ENCODE measurements around the gene ADAMTS19.

Gene ADAMTS19

DNA sequence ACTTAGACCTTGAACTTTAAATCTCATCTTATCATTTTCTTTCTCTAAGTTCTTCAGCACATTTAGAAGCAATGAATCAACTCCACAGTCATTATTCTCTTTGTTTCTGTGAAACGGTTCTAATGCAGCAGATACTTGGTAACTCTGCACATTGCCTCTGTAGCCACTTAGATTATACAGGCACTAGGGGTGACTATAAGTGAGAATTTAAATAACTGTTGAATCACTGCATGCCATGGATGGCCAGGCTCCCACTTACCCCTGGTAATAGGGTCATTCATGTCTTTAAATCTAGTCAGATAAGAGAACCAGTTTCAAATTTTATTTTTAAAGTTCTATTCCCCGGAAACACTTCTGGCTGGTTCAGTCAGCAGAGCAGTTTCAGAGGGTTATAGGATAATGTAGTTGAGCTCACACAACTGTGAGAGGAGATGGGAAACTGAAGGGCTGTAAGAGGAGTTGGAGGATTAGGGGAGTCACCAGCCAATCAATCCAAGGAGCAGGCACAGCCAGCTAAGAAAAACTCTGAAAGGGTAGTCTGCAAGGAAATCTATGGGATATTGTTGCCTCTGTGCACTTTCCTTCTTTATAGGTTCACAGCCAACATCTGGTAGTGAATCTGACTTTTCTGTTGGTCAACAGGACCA, 283.6 kb downstream of the ADAMTS19 start:
- DNase-seq (ENCODE audit: low read depth) = no peak
- H3K4me3 ChIP-seq (ENCODE audit: low read depth, low read length) = no peak overlapping the region

DNA sequence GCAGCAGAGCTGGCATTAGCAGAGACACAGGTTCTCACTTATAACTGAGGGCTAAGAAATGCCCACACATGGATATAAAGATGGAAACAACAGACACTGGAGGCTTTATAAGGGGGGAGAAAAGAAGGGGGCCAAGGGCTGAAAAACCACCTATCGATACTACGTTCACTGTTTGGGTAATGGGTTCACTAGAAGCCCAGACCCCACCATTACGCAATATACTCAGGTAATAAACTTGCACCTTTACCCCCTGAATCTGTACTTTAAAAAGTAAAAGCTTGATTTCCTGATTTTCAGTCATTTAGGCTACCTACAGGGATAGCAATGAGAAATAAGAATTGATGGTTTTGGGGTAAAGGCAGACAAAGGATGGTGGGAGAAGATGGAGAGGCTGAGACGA, 285.9 kb downstream of the ADAMTS19 start:
- no peak for DNase-seq (ENCODE audit: low read depth)
- no peak overlapping the region for H3K4me3 ChIP-seq (ENCODE audit: low read depth, low read length)

DNA sequence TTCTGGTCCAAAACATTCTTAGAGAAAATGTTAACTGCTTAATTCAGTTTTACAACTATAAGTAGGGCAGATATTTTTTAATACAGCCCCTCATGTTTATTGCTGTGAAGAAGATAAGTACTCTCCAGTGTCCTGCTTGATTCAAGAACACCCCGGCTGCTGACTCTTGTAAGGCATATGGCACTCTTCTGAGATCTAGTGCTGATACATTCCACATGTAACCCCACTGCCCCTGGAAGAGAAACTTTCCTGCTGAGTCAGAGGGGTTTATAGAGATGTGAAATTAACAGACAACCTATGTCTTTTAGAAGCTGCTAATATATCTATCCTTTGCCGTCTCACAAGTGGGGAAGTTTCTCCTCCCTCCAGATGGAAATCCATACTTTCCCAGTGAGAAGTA, 286.8 kb downstream of the ADAMTS19 start:
- no peak overlapping the region for H3K4me3 ChIP-seq (ENCODE audit: low read depth, low read length)
- no peak for DNase-seq (ENCODE audit: low read depth)

DNA sequence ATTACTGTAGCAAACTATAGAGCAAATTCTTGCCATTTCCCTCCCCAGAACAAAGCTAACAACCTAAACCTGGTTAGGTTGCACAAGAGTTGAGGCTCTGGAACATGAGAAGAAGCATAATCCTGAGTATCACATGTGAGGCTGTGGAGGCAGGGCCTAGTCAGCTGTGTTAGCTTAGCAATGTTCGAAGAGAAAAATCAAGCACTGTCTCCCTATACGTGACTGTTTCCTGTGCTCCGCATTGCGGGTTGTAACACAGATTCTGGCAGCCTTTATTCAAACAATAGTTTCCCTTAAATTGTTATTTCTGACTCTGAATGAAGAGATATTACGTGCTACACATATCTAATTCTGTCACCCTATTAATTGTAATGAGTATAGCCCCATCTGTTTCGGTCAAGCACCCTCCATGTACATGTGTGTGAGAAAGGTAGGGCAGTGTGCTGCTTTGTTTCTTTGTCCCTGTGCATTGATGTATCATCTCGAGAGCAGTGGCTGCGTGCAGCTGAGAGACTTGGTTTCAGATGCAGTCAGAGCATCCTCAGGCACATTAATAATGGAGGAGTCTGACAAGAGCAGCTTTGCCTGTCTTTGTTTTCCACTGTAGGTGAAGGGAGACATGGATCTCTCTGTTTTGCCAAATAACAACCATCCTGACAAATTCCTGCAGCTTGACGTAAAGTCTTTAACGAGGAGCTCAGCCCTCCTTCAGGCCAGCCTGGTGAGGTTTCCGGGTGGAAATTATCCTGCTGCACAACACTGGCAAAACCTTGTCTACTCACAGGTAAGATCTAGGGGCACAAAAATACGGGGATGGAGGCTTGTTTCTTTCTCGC, 287.7 kb downstream of the ADAMTS19 start, which contains the start of gene MINAR2:
MINAR2 (plus strand) TSS at position 523 of the 836 bp plus-strand sequence; CDS start at position 620, 97 bp downstream.
- no peak for DNase-seq (ENCODE audit: low read depth)
- H3K4me3 ChIP-seq (ENCODE audit: low read depth, low read length) = no peak within 1 kb of the TSS

DNA sequence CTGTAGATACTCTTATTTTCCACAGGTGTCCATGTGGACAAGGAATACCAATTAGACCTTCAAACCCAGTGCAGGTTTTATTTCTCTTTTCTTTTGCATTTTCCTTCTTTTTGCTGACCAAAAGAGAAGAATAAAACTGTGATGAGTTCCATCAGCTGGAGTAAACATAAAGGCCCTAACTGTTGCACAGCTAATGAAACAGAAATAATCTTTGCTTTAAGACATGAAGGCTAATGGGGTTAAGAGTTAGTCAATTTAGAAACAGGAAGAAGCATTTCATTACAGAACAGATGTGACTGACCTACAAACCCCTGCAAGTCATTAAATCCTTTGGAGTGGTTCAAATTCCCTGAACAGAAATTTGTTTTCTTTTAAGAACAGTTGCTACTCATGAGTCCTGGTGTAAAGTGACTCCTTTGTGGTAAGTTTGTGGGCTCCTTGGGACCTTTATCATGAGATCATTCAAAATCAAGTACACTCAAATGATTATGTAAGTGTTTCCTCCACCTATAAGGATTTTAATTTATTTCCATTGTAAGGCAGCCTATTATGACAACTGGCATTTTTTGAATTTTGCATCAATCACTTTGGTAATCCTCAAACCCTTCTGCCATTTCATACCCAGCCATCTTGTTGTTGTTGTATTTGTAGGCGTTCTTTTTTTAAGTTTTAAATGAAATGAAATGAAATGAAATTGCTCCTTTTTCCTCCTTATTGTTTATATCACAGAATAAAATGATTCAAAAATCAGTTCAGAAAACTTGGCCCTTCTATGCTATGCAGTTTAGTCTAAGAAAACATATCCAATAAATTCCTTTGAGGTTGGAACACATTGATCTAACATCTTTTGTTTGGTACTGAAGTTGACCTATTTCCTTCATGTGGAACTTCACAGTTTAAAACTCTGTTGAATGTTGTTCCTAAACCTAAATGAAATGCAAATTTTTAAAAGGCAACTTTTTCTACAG, 289.1 kb downstream of the ADAMTS19 start:
- no peak for DNase-seq (ENCODE audit: low read depth)

DNA sequence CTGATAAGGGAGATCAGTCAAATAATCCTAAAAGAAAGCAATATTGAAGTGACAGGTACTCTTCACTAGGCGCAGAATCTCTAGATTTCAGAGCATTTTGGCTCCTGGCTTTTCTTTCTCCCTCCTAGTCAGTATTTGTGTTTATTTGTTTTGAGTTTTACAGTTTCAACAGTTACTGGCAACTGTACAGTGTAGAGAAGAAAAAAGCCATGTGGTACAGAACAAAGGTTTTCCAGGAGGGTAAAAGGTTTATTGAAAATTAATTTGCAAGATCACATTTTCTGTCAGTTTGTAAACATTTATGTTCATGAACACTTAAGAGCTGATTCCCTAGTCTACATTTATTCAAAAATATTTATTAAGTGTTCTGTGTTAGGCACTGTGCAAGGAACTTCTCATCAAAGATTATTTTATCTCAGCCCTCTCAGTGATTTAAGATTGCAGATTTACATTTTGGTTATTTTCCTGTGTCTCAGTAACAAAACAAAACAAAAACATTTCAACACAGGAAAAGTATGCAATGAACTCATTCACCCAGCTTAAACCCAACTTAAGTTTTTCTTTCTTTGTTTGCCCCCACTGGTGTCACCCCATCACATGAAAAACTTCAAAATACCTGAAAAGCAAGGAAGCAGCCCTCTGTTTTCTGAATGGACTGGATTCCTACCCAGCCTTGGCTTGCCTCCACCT, 300.7 kb downstream of the ADAMTS19 start:
- no peak for DNase-seq (ENCODE audit: low read depth)

More for the DNA sequence above, 289.1 kb downstream of the ADAMTS19 start:
- no peak overlapping the region for H3K4me3 ChIP-seq (ENCODE audit: low read depth, low read length)

DNA sequence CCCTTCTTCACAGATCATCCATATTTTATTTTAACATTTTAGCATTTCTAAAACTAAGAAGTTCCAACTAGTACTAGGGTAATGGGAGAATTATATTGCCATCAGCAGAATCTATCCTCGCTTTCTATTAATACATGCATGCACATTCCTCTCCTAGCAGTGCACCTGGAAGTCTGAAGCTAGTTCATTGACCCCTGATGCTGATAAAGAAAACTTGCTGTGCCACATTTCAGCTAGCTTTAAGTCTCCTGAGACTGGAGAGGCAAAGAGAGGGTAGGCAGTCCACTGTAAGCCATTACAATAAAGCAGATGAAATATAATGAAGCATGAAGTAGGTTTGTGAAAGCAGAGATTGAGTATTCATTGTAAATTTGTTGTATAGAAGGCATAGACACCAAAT, 303.6 kb downstream of the ADAMTS19 start:
- no peak for DNase-seq (ENCODE audit: low read depth)
- H3K4me3 ChIP-seq (ENCODE audit: low read depth, low read length) = no peak overlapping the region

More for the DNA sequence above, 300.7 kb downstream of the ADAMTS19 start:
- H3K4me3 ChIP-seq (ENCODE audit: low read depth, low read length) = no peak overlapping the region

DNA sequence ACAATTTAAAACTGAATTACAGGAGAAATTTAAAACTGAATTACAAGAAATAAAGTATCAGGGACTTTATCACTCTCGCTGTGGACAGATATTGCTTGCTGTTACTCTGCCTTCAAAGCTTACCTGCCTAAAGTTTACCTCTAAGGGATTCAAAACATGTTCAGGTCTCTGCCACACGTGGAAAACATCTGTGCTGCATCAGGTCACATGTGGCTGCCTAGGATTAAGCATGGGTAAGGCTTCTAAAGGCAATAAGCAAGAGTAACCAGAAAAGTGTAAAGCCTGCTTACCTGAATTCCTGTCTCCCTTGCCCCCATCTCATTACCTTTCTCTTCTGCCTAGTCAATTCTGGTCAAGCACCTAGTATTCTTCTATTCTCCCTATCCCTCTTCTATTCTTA, 306.7 kb downstream of the ADAMTS19 start:
- DNase-seq (ENCODE audit: low read depth) = no peak
- no peak overlapping the region for H3K4me3 ChIP-seq (ENCODE audit: low read depth, low read length)

DNA sequence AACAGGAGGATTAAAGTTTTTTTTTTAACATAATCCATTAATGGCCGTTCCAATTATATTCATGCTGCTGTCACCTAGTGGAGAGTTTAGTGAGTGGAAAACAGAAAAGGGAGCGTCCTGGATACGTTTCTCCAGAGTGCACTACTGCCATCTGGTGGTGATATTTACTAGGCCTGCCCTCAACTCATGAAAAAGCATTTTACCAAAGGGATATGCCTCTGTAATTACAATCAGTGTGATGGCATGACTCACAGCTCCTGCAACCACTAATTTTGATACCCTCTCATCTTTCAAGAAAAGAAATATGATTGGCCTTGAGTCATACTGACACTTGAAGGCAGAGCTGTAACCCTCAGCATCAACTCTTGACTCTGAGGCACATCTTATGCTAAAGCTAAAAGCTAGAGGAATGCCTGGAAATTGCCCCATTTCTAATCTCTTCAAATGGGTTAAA, 307.9 kb downstream of the ADAMTS19 start:
- peak; percentile 54 for DNase-seq (ENCODE audit: low read depth)
- no peak overlapping the region for H3K4me3 ChIP-seq (ENCODE audit: low read depth, low read length)

DNA sequence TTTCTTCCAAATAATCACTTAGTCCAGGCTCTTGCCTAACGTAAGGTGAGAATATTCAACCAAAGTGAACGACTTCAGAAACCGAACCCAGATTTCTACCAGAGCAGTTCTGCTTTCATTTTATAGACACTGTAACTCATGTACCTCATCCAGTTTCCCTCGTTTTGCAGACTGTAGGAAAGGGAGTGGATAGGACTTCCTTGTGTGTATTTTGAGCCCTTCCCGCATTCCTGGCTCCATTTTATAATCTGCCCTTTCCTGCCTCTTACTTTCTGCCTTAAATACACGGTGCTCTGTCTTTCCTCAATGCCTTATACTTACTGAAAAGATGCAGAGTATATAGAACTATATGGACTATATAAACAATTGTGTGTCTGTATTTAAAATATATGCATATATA, 308.6 kb downstream of the ADAMTS19 start:
- no peak for DNase-seq (ENCODE audit: low read depth)

DNA sequence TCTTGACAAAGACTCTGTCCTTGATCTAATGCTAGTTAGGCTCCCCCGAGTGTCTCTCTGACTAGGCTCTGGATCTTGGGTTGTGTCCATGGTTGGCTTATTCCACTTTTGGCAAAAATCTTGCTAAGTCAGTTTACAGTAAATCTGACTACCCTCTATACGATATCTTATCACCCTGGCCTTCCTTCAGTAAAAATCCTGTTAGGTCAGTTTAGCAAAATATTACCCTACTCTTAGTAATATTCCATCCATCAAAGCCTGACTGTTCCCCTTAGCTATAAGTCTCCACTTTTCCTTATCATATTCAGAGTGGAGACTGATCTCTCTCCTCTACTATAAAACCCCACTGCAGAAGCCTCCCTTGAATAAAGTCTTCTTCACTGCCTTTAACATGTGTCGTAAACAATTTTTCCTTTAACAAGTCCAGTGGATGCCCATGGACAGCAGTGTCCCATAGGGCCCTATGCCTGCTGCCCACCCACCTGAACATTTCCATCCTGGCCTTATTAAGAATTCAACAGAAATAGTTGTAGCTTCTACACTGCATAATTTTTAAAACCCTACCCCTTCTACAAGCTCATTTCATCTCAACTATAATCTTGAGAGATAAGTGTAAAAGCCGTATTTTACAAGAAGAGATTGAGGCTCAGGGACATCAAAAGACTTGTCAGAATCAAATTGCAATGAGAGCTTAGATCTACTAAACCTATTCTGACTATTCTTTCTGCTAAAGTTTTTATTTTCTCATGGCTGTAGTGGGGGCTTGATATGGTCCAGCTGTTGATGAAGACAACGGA, 310.1 kb downstream of the ADAMTS19 start:
- DNase-seq (ENCODE audit: low read depth) = no peak
- no peak overlapping the region for H3K4me3 ChIP-seq (ENCODE audit: low read depth, low read length)

More for the DNA sequence above, 308.6 kb downstream of the ADAMTS19 start:
- no peak overlapping the region for H3K4me3 ChIP-seq (ENCODE audit: low read depth, low read length)

DNA sequence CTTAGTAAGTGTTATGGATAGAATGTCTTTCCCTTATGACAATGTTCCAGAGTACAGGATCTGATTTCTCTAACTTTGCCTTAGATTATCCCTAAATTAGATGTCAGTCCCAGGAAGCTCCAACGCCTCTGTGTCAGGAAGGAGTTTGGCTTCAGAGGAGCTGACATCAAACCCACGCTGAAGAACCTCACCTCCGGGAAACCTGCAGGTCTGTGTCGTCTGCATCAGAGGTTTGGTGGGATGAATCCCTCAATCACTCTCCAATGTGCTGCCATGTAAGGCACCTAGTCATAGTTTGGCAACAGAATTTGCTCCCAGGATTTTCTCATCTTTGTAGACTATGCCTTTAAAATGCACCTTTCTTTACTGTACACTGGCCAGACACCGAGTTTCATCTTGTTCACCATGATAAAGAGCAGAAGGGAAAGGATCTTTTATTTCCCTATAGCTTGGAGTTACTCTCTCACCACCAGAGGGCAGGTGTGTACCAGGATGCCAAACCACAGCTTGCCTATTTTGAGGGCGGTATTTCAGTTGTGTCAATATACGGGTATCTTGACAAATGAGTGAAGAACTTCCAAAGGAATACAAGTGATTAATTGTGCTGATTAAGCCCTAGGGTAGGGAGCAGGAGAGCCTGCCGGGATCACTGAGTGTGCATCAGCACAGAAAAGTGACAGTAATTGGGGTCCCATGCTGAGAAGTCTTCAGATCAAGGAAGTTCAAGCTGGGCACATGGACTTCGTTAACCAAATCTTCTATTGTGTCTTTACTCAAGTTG, 311.1 kb downstream of the ADAMTS19 start:
- H3K4me3 ChIP-seq (ENCODE audit: low read depth, low read length) = no peak overlapping the region
- DNase-seq (ENCODE audit: low read depth) = no peak

DNA sequence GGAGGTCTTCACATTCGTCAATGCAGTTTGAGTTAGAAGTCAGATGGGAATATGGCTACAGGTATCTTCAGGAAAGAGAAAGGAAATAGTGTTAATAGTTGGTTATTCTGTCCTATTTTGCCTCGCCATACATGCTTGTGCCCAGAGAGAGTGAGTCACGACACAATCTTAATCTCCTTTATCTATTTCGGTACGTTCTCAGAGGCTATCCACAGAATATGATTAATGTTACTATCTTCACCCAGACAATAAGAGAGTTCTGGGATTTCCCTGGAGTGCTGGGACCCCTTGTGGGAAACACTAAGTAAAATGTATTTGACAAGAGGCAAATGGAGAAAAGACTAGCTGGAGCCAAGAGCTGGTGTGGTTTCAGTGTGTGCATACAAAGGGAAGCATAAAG, 313.3 kb downstream of the ADAMTS19 start:
- no peak overlapping the region for H3K4me3 ChIP-seq (ENCODE audit: low read depth, low read length)
- no peak for DNase-seq (ENCODE audit: low read depth)

DNA sequence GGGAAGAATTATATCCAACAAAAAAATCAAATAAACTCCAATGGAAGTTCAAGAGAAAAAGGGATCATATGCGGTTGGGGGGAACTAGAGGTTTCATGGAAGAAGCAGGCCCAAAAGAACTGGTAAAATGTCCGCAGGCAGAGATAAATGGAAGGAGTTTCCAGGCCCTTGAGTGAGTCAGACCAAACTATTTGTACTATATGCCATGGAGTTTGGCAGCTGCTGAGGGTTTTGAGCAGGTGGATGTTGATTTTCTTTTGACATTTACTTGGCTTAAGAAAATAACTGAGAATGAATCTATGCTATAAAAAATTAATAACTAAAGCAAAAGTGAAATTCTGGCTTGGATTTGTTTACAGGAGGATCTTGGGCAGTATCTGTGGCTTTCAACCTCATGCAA, 321.5 kb downstream of the ADAMTS19 start:
- no peak for DNase-seq (ENCODE audit: low read depth)
- H3K4me3 ChIP-seq (ENCODE audit: low read depth, low read length) = no peak overlapping the region

All from skeletal muscle cell (primary cell).